NCI-H2081 treated with DMSO at 0.1 percent for 48 hours (cell line): ENCODE results near the gene PAFAH1B2.
"Not testable (repeated sequence)": the region's sequence is repeated elsewhere in the genome, so short reads cannot be mapped to it uniquely, and the experiment has no call there.

Source experiments
- DNase-seq: peaks from one replicate; lab custom pipeline; 2025; lab: John Stamatoyannopoulos, UW

The PAFAH1B2 gene

GRCh38 chr11:117202386-117203068 is 58.4 kb downstream of the PAFAH1B2 start:
- DNase-seq: no peak

- no peak for DNase-seq
Measured at GRCh38 chr11:117203069-117203407, 59.0 kb downstream of the PAFAH1B2 start.

- no peak for DNase-seq
Measured at GRCh38 chr11:117204283-117205080, 60.4 kb downstream of the PAFAH1B2 start.

- no peak for DNase-seq
Measured at GRCh38 chr11:117205211-117205818, 61.2 kb downstream of the PAFAH1B2 start.

- DNase-seq: not testable (repeated sequence)
Measured at GRCh38 chr11:117206111-117206510, 62.0 kb downstream of the PAFAH1B2 start.

- DNase-seq: not testable (repeated sequence)
Measured at GRCh38 chr11:117206859-117207258, 62.8 kb downstream of the PAFAH1B2 start.

- DNase-seq: not testable (repeated sequence)
Measured at GRCh38 chr11:117207481-117207880, 63.4 kb downstream of the PAFAH1B2 start.

GRCh38 chr11:117208710-117209109 is 64.6 kb downstream of the PAFAH1B2 start:
- not testable (repeated sequence) for DNase-seq

- not testable (repeated sequence) for DNase-seq
Measured at GRCh38 chr11:117209351-117210125, 65.5 kb downstream of the PAFAH1B2 start.

- DNase-seq: no peak
Measured at GRCh38 chr11:117210620-117211019, 66.5 kb downstream of the PAFAH1B2 start.

GRCh38 chr11:117212697-117213355 is 68.7 kb downstream of the PAFAH1B2 start:
- DNase-seq: no peak

GRCh38 chr11:117214404-117215110 is 70.5 kb downstream of the PAFAH1B2 start:
- no peak for DNase-seq

- DNase-seq: no peak
Measured at GRCh38 chr11:117217141-117218084, 73.3 kb downstream of the PAFAH1B2 start.

- no peak for DNase-seq
Measured at GRCh38 chr11:117218133-117218915, 74.2 kb downstream of the PAFAH1B2 start.

GRCh38 chr11:117219001-117219400 is 74.9 kb downstream of the PAFAH1B2 start:
- no peak for DNase-seq

GRCh38 chr11:117219455-117219854 is 75.4 kb downstream of the PAFAH1B2 start:
- no peak for DNase-seq

- no peak for DNase-seq
Measured at GRCh38 chr11:117219995-117220394, 75.9 kb downstream of the PAFAH1B2 start.

- no peak for DNase-seq
Measured at GRCh38 chr11:117220568-117220967, 76.5 kb downstream of the PAFAH1B2 start.
